Measurements from ENCODE around the gene ATP8B3.
A peak's percentile ranks its signal among the peaks of the same experiment; 100 is the strongest.

Gene ATP8B3

GRCh38 chr19:1811942-1812425 is at the start of gene ATP8B3:
TSS of gene ATP8B3 (minus strand) at chr19:1812276. CDS start at chr19:1811736, 540 bp downstream.
- DNase-seq (ENCODE audit: low read depth): no peak
- in situ Hi-C loops (cut with HindIII; ENCODE audit: low sequenced_read_pairs): no loop called here
- TF ChIP-seq CTCF (IDR thresholded peaks at IDR 0.05; ENCODE audit: low read depth, low read length, missing control alignments): peak; percentile 9
- peak within 1 kb of the TSS; percentile 55 for H3K4me3 ChIP-seq (ENCODE audit: low read depth, low read length)

- TF ChIP-seq CTCF (IDR thresholded peaks at IDR 0.05; ENCODE audit: low read depth, low read length, missing control alignments): no peak
- in situ Hi-C loops (cut with HindIII; ENCODE audit: low sequenced_read_pairs): no loop called here
- DNase-seq (ENCODE audit: low read depth): no peak
- peak overlapping the region; percentile 83 for H3K4me3 ChIP-seq (ENCODE audit: low read depth, low read length)
These were observed 49.5 kb upstream of the ATP8B3 start for GRCh38 chr19:1861599-1862031.

GRCh38 chr19:1860821-1861598 is 48.9 kb upstream of the ATP8B3 start:
- DNase-seq (ENCODE audit: low read depth): no peak
- TF ChIP-seq CTCF (IDR thresholded peaks at IDR 0.05; ENCODE audit: low read depth, low read length, missing control alignments): no peak
- peak overlapping the region; percentile 83 for H3K4me3 ChIP-seq (ENCODE audit: low read depth, low read length)
- in situ Hi-C loops (cut with HindIII; ENCODE audit: low sequenced_read_pairs): no loop called here

- TF ChIP-seq CTCF (IDR thresholded peaks at IDR 0.05; ENCODE audit: low read depth, low read length, missing control alignments): no peak
- in situ Hi-C loops (cut with HindIII; ENCODE audit: low sequenced_read_pairs): no loop called here
- peak overlapping the region; percentile 83 for H3K4me3 ChIP-seq (ENCODE audit: low read depth, low read length)
- DNase-seq (ENCODE audit: low read depth): peak; percentile 54
These were observed 48.1 kb upstream of the ATP8B3 start for GRCh38 chr19:1860042-1860775.

GRCh38 chr19:1859331-1859781 is 47.3 kb upstream of the ATP8B3 start:
- DNase-seq (ENCODE audit: low read depth): no peak
- no peak for TF ChIP-seq CTCF (IDR thresholded peaks at IDR 0.05; ENCODE audit: low read depth, low read length, missing control alignments)
- no peak overlapping the region for H3K4me3 ChIP-seq (ENCODE audit: low read depth, low read length)
- in situ Hi-C loops (cut with HindIII; ENCODE audit: low sequenced_read_pairs): no loop called here

GRCh38 chr19:1858412-1859081 is 46.5 kb upstream of the ATP8B3 start:
- no peak overlapping the region for H3K4me3 ChIP-seq (ENCODE audit: low read depth, low read length)
- in situ Hi-C loops (cut with HindIII; ENCODE audit: low sequenced_read_pairs): no loop called here
- no peak for DNase-seq (ENCODE audit: low read depth)
- no peak for TF ChIP-seq CTCF (IDR thresholded peaks at IDR 0.05; ENCODE audit: low read depth, low read length, missing control alignments)
